Epithelial cell of proximal tubule (primary cell): ENCODE data around the gene CXCL8. TPM values are rescaled to one million over a fixed set of nuclear protein-coding genes. Genes with fewer than 3 reads are reported as not detected.

Experiments
- DNase-seq: peaks from one replicate; pipeline ENCODE4 v3.0.0-alpha.2; 2011; ENCODE audit warnings: low read depth
- H3K4me3 ChIP-seq: 2 replicates; pipeline ENCODE4 v1.5.1; 2011; ENCODE audit warnings: low read depth, mild to moderate bottlenecking, low read length
- CTCF ChIP-seq: conservative IDR thresholded peaks from 2 replicates; pipeline ENCODE4 v1.5.1; 2012; ENCODE audit warnings: low read depth, mild to moderate bottlenecking, low read length
- total RNA-seq: library from RNA; depleted of rRNA; stranded (reverse); fragments of >200 nt; gene quantifications from 2 replicates; pipeline ENCODE4 v1.2.3, GENCODE V29; 2015

The CXCL8 gene
- total RNA-seq, 1 donor from 2014 or later = 24.9 TPM

GRCh38 chr4:73780834-73781233 is 40.5 kb downstream of the CXCL8 start:
- no peak for DNase-seq
- no peak for TF ChIP-seq CTCF
- no peak overlapping the region for H3K4me3 ChIP-seq

GRCh38 chr4:73788411-73788810 is 48.0 kb downstream of the CXCL8 start:
- TF ChIP-seq CTCF = no peak
- DNase-seq = no peak
- no peak overlapping the region for H3K4me3 ChIP-seq

Other genes with a start within 250 kb of the CXCL8 start
- gene RASSF6, start 120.1 kb upstream of the CXCL8 start, total RNA-seq = 2.8 and 5.9 TPM in 2 replicates
- 7.2 and 17.1 TPM in 2 replicates for gene CXCL6, start 96.1 kb downstream of the CXCL8 start, total RNA-seq
- gene PF4V1, start 112.7 kb downstream of the CXCL8 start, total RNA-seq = not detected in 2 replicates
- gene CXCL1, start 128.8 kb downstream of the CXCL8 start, total RNA-seq = 100 and 158 TPM in 2 replicates
- 0.23 TPM in 1 of 2 replicates, not detected in the other for gene PF4, start 241.5 kb downstream of the CXCL8 start, total RNA-seq
- not detected in 2 replicates for gene PPBP, start 247.6 kb downstream of the CXCL8 start, total RNA-seq